SK-N-SH treated with all-trans-retinoic acid at 6 μM for 48 hours (cell line): Measurements from ENCODE around the gene KRT15.

ENCODE experiments used
- ATAC-seq: fragments of 200-7000 bp; cut with Tn5 transposase; 3 replicates; pipeline ENCODE4 v1.9.1; 2020; ENCODE audit warnings: mild to moderate bottlenecking, moderate library complexity
- ARNTL ChIP-seq: fragments of 450-650 bp; formaldehyde crosslinking; IDR thresholded peaks from 2 replicates; pipeline ENCODE4 v1.5.0; 2020; ENCODE audit warnings: low read depth, mild to moderate bottlenecking, moderate library complexity, borderline replicate concordance
- BACH2 ChIP-seq: fragments of 250-450 bp; sonication (Bioruptor Pico); IDR thresholded peaks from 2 replicates; pipeline ENCODE4 v1.9.0; 2021; ENCODE audit warnings: mild to moderate bottlenecking, borderline replicate concordance
- CSDC2 ChIP-seq: fragments of 250-450 bp; sonication (Bioruptor Pico); IDR thresholded peaks from 2 replicates; pipeline ENCODE4 v1.5.0; 2020; ENCODE audit warnings: mild to moderate bottlenecking, moderate library complexity
- GLIS3 ChIP-seq: fragments of 250-450 bp; sonication (Bioruptor Pico); IDR thresholded peaks from 2 replicates; pipeline ENCODE4 v1.5.0; 2020; ENCODE audit warnings: mild to moderate bottlenecking, moderate library complexity
- ISL1 ChIP-seq: fragments of 250-450 bp; sonication (Bioruptor Pico); IDR thresholded peaks from 2 replicates; pipeline ENCODE4 v2.1.2; 2022; ENCODE audit warnings: mild to moderate bottlenecking, moderate library complexity
- OSR1 ChIP-seq: fragments of 250-450 bp; sonication (Bioruptor Pico); IDR thresholded peaks from 2 replicates; pipeline ENCODE4 v1.8.0; 2022; ENCODE audit warnings: moderate library complexity, mild to moderate bottlenecking, inconsistent platforms
- RARB ChIP-seq: fragments of 250-450 bp; sonication (Bioruptor Pico); IDR thresholded peaks from 2 replicates; pipeline ENCODE4 v1.8.0; 2021; ENCODE audit warnings: mild to moderate bottlenecking, moderate library complexity
- SNAI2 ChIP-seq: fragments of 250-450 bp; sonication (Bioruptor Pico); IDR thresholded peaks from 2 replicates; pipeline ENCODE4 v1.5.0; 2020; ENCODE audit warnings: mild to moderate bottlenecking, moderate library complexity
- TCF4 ChIP-seq: fragments of 250-450 bp; sonication (Bioruptor Pico); IDR thresholded peaks from 2 replicates; pipeline ENCODE4 v1.8.0; 2021; ENCODE audit warnings: mild to moderate bottlenecking, moderate library complexity, borderline replicate concordance
- TOX ChIP-seq: fragments of 250-450 bp; sonication (Bioruptor Pico); IDR thresholded peaks from 2 replicates; pipeline ENCODE4 v1.8.0; 2021; ENCODE audit warnings: mild to moderate bottlenecking, moderate library complexity, borderline replicate concordance
- ZC3H10 ChIP-seq: fragments of 250-450 bp; sonication (Bioruptor Pico); IDR thresholded peaks from 2 replicates; pipeline ENCODE4 v1.5.1; 2021; ENCODE audit warnings: mild to moderate bottlenecking, moderate library complexity
- ZFP3 ChIP-seq: fragments of 250-450 bp; sonication (Bioruptor Pico); IDR thresholded peaks from 2 replicates; pipeline ENCODE4 v1.5.0; 2020; ENCODE audit warnings: mild to moderate bottlenecking, moderate library complexity
- ZFP30 ChIP-seq: fragments of 450-650 bp; formaldehyde crosslinking; IDR thresholded peaks from 2 replicates; pipeline ENCODE4 v1.5.0; 2022; ENCODE audit warnings: mild to moderate bottlenecking, moderate library complexity
- ZNF70 ChIP-seq: fragments of 450-650 bp; formaldehyde crosslinking; IDR thresholded peaks from 2 replicates; pipeline ENCODE4 v1.5.0; 2020; ENCODE audit warnings: mild to moderate bottlenecking, moderate library complexity
- ZNF8 ChIP-seq: fragments of 450-650 bp; formaldehyde crosslinking; IDR thresholded peaks from 2 replicates; pipeline ENCODE4 v1.5.0; 2020; ENCODE audit warnings: mild to moderate bottlenecking, moderate library complexity
- TF ChIP-seq, protein P1 (sequence below): fragments of 250-450 bp; sonication (Bioruptor Pico); IDR thresholded peaks from 2 replicates; pipeline ENCODE4 v1.5.1; 2021; ENCODE audit warnings: mild to moderate bottlenecking, moderate library complexity
- TF ChIP-seq, protein P2 (sequence below): fragments of 250-450 bp; sonication (Bioruptor Pico); IDR thresholded peaks from 2 replicates; pipeline ENCODE4 v1.5.1; 2020; ENCODE audit warnings: low read depth, mild to moderate bottlenecking, moderate library complexity
- TF ChIP-seq, protein P3 (sequence below): fragments of 250-450 bp; sonication (Bioruptor Pico); IDR thresholded peaks from 2 replicates; pipeline ENCODE4 v1.8.0; 2020; ENCODE audit warnings: mild to moderate bottlenecking, moderate library complexity, borderline replicate concordance
- TF ChIP-seq, protein P4 (sequence below): fragments of 250-450 bp; sonication (Bioruptor Pico); IDR thresholded peaks from 2 replicates; pipeline ENCODE4 v1.5.0; 2020; ENCODE audit warnings: mild to moderate bottlenecking, moderate library complexity
- TF ChIP-seq, protein P5 (sequence below): fragments of 250-450 bp; sonication (Bioruptor Pico); IDR thresholded peaks from 2 replicates; pipeline ENCODE4 v1.8.0; 2021; ENCODE audit warnings: low read depth, mild to moderate bottlenecking, moderate library complexity, borderline replicate concordance

The KRT15 gene

DNA sequence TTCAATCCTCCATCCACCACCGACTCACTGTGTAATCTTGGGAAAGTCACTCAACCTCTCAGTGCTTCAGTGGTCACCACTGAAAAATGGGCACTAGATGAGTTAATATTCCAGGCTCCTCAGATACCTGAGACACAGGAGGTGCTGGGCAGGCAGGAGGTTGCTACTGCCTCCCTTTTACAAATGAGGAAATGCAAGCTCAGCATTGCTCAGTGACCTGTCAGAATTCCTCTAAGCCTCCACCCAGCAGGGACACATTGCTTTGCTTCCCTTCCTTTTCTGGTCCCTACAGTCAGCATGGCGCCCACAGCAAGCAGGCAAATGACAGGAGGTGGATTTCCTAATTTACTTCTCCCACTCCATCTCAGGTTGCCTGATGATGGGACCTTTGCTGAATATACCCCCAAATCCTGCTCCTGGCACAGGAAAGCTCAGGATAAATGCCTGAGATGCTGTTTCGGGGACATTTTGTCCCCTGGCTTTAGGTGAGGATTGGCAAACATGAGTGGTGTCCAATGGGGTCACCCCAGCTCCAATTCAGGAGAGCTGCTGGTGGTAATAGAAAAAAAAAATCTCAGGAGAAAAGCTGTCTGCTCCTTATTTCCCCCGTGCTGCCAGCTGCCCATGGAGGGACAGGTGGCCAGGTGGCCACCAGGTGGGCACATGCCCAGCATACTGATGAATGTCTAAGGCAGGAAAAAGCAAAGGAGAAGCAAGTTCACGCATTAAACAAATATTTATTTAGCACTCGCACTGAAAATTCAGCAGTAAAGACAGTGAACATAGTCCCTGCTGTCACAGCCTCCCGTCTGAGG, 8.2 kb downstream of the KRT15 start:
- TF ChIP-seq ZNF70 (CRISPR knock-in tag) (no peak), SNAI2 (CRISPR knock-in tag) (no peak), ZFP30 (CRISPR knock-in tag) (no peak), BACH2 (CRISPR knock-in tag) (no peak), ISL1 (CRISPR knock-in tag) (no peak), RARB (no peak), TOX (CRISPR knock-in tag) (no peak), TCF4 (CRISPR knock-in tag) (no peak), GLIS3 (CRISPR knock-in tag) (no peak), ZNF8 (CRISPR knock-in tag) (no peak), ZFP3 (CRISPR knock-in tag) (no peak), ARNTL (CRISPR knock-in tag) (no peak)
- TF ChIP-seq, protein P1, sequence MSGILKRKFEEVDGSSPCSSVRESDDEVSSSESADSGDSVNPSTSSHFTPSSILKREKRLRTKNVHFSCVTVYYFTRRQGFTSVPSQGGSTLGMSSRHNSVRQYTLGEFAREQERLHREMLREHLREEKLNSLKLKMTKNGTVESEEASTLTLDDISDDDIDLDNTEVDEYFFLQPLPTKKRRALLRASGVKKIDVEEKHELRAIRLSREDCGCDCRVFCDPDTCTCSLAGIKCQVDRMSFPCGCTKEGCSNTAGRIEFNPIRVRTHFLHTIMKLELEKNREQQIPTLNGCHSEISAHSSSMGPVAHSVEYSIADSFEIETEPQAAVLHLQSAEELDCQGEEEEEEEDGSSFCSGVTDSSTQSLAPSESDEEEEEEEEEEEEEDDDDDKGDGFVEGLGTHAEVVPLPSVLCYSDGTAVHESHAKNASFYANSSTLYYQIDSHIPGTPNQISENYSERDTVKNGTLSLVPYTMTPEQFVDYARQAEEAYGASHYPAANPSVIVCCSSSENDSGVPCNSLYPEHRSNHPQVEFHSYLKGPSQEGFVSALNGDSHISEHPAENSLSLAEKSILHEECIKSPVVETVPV (CRISPR knock-in tag), result no peak
- TF ChIP-seq, protein P2, sequence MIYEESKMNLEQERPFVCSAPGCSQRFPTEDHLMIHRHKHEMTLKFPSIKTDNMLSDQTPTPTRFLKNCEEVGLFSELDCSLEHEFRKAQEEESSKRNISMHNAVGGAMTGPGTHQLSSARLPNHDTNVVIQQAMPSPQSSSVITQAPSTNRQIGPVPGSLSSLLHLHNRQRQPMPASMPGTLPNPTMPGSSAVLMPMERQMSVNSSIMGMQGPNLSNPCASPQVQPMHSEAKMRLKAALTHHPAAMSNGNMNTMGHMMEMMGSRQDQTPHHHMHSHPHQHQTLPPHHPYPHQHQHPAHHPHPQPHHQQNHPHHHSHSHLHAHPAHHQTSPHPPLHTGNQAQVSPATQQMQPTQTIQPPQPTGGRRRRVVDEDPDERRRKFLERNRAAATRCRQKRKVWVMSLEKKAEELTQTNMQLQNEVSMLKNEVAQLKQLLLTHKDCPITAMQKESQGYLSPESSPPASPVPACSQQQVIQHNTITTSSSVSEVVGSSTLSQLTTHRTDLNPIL, result no peak
- TF ChIP-seq, protein P3, sequence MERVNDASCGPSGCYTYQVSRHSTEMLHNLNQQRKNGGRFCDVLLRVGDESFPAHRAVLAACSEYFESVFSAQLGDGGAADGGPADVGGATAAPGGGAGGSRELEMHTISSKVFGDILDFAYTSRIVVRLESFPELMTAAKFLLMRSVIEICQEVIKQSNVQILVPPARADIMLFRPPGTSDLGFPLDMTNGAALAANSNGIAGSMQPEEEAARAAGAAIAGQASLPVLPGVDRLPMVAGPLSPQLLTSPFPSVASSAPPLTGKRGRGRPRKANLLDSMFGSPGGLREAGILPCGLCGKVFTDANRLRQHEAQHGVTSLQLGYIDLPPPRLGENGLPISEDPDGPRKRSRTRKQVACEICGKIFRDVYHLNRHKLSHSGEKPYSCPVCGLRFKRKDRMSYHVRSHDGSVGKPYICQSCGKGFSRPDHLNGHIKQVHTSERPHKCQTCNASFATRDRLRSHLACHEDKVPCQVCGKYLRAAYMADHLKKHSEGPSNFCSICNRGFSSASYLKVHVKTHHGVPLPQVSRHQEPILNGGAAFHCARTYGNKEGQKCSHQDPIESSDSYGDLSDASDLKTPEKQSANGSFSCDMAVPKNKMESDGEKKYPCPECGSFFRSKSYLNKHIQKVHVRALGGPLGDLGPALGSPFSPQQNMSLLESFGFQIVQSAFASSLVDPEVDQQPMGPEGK (CRISPR knock-in tag), result no peak
- TF ChIP-seq, protein P4, sequence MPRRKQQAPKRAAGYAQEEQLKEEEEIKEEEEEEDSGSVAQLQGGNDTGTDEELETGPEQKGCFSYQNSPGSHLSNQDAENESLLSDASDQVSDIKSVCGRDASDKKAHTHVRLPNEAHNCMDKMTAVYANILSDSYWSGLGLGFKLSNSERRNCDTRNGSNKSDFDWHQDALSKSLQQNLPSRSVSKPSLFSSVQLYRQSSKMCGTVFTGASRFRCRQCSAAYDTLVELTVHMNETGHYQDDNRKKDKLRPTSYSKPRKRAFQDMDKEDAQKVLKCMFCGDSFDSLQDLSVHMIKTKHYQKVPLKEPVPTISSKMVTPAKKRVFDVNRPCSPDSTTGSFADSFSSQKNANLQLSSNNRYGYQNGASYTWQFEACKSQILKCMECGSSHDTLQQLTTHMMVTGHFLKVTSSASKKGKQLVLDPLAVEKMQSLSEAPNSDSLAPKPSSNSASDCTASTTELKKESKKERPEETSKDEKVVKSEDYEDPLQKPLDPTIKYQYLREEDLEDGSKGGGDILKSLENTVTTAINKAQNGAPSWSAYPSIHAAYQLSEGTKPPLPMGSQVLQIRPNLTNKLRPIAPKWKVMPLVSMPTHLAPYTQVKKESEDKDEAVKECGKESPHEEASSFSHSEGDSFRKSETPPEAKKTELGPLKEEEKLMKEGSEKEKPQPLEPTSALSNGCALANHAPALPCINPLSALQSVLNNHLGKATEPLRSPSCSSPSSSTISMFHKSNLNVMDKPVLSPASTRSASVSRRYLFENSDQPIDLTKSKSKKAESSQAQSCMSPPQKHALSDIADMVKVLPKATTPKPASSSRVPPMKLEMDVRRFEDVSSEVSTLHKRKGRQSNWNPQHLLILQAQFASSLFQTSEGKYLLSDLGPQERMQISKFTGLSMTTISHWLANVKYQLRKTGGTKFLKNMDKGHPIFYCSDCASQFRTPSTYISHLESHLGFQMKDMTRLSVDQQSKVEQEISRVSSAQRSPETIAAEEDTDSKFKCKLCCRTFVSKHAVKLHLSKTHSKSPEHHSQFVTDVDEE (CRISPR knock-in tag), result no peak
- TF ChIP-seq, protein P5, sequence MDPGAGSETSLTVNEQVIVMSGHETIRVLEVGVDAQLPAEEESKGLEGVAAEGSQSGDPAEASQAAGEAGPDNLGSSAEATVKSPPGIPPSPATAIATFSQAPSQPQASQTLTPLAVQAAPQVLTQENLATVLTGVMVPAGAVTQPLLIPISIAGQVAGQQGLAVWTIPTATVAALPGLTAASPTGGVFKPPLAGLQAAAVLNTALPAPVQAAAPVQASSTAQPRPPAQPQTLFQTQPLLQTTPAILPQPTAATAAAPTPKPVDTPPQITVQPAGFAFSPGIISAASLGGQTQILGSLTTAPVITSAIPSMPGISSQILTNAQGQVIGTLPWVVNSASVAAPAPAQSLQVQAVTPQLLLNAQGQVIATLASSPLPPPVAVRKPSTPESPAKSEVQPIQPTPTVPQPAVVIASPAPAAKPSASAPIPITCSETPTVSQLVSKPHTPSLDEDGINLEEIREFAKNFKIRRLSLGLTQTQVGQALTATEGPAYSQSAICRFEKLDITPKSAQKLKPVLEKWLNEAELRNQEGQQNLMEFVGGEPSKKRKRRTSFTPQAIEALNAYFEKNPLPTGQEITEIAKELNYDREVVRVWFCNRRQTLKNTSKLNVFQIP, result no peak
- ATAC-seq, result no peak

DNA sequence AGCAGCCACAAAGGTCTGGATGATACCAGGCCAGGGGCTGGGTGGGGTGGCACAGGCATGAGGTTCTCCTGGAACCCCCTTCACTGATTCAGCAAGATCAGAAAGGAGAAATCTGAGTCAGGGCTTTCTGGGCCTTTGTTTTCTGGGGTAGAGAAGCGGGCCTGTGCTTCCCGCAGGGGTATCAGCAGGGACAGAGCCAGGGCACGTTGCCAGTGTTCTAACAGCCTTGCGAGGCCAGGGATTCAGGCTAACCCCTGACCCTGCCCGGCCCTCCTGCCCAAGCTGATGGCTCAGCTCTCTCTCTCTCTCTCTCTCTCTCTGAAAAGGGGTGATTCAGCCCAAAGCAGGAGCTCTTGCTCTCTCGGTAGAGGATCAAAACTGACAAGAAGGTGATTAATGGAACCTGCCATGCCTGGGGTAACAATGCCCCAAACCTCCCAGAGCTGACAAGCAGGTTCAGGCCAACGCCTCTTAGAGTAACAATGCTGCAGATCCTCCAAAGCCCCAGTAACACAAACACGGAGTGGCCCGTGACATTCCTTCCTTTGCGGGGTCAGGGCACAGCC, 11.3 kb downstream of the KRT15 start:
- ATAC-seq, result no peak
- TF ChIP-seq, protein P1 (CRISPR knock-in tag), result no peak
- TF ChIP-seq CSDC2 (CRISPR knock-in tag), result no peak
- no peak for TF ChIP-seq ISL1 (CRISPR knock-in tag)
- no peak for TF ChIP-seq TCF4 (CRISPR knock-in tag)
- no peak for TF ChIP-seq ZNF8 (CRISPR knock-in tag)
- TF ChIP-seq ZC3H10 (CRISPR knock-in tag), result no peak
- TF ChIP-seq TOX (CRISPR knock-in tag), result no peak
- TF ChIP-seq, protein P5, result no peak
- no peak for TF ChIP-seq ZFP30 (CRISPR knock-in tag)
- no peak for TF ChIP-seq OSR1
- no peak for TF ChIP-seq ARNTL (CRISPR knock-in tag)
- no peak for TF ChIP-seq ZNF70 (CRISPR knock-in tag)
- no peak for TF ChIP-seq SNAI2 (CRISPR knock-in tag)
- TF ChIP-seq RARB, result no peak
- no peak for TF ChIP-seq BACH2 (CRISPR knock-in tag)
- TF ChIP-seq, protein P3 (CRISPR knock-in tag), result no peak
